B cell (primary cell): ENCODE measurements around the gene EPN2. TPM values are rescaled to one million over a fixed set of nuclear protein-coding genes. Genes with fewer than 3 reads are reported as not detected.

Experiments
- ATAC-seq: fragments of 200-7000 bp; cut with Tn5 transposase; one replicate; pipeline ENCODE4 v1.10.0; 2021; ENCODE audit warnings: low read depth, mild to moderate bottlenecking, moderate number of reproducible peaks, moderate library complexity
- CTCF ChIA-PET: fragments of 350-600 bp; sonication (Branson Sonifier 250); formaldehyde crosslinking; loops from one replicate; lab custom pipeline; 2021; ENCODE audit warnings: antibody characterized with exemption, inconsistent platforms; lab: Charles Lee
- POLR2A ChIA-PET: fragments of 350-600 bp; sonication (Branson Sonifier 250); formaldehyde crosslinking; loops from one replicate; lab custom pipeline; 2021; ENCODE audit warnings: antibody characterized with exemption; lab: Charles Lee
- DNase-seq: peaks from one replicate; pipeline ENCODE4 v3.0.0; 2013
- H2AFZ ChIP-seq: 2 replicates; pipeline ENCODE4 v1.6.1; 2012; ENCODE audit warnings: mild to moderate bottlenecking, low read depth, low read length; ENCODE audit not compliant: insufficient read depth, poor library complexity, severe bottlenecking
- H3K27ac ChIP-seq, 2 donors: 1 replicate in 1 of 2; 2 replicates in 1 of 2; pipeline ENCODE4 v1.5.1; 2012 to 2013; ENCODE audit warnings: low read length in 2 of 2, mild to moderate bottlenecking in 2 of 2, moderate library complexity in 1 of 2
- H3K27me3 ChIP-seq, 4 experiments: fragments of 200-600 bp in 1 of 4; sonication (generic) in 1 of 4; replicated peaks in 1 of 4; 1 replicate in 2 of 4; 2 replicates in 2 of 4; pipeline versions ENCODE4 v1.6.1 to v1.7.0; 2013 to 2016; ENCODE audit warnings: low read length in 3 of 4, mild to moderate bottlenecking in 2 of 4, mixed read lengths in 1 of 4, moderate library complexity in 1 of 4; ENCODE audit not compliant: insufficient read depth in 4 of 4, control insufficient read depth in 3 of 4; ENCODE audit errors: control extremely low read depth in 1 of 4
- H3K36me3 ChIP-seq, 2 experiments: replicated peaks in 1 of 2; 1 replicate in 1 of 2; 2 replicates in 1 of 2; pipeline versions ENCODE4 v1.6.1 to v1.7.1; 2013; ENCODE audit warnings: low read length in 1 of 2; ENCODE audit not compliant: insufficient read depth in 2 of 2, control insufficient read depth in 1 of 2; ENCODE audit errors: control extremely low read depth in 1 of 2, extremely low read depth in 1 of 2
- H3K4me1 ChIP-seq, 2 donors: fragments of 200-600 bp in 1 of 2; sonication (generic) in 1 of 2; 1 replicate in 1 of 2; 2 replicates in 1 of 2; pipeline versions ENCODE4 v1.5.1 to v1.6.1; 2013 to 2017; ENCODE audit warnings: low read length in 2 of 2; ENCODE audit not compliant: control insufficient read depth in 2 of 2, insufficient read depth in 2 of 2
- H3K4me2 ChIP-seq: replicated peaks from 2 replicates; pipeline ENCODE3; 2012; ENCODE audit warnings: mild to moderate bottlenecking, low read depth, low read length; ENCODE audit not compliant: poor library complexity, severe bottlenecking
- H3K4me3 ChIP-seq, 5 experiments: fragments of 200-600 bp in 1 of 5; sonication (generic) in 1 of 5; 1 replicate in 3 of 5; 2 replicates in 2 of 5; pipeline versions ENCODE4 v1.5.1 to v1.7.0; 2011 to 2016; ENCODE audit warnings: low read length in 4 of 5, mild to moderate bottlenecking in 4 of 5, low read depth in 2 of 5, control low read depth in 1 of 5, moderate library complexity in 1 of 5; ENCODE audit not compliant: insufficient read depth in 1 of 5; ENCODE audit errors: control extremely low read depth in 1 of 5, extremely low read depth in 1 of 5
- H3K79me2 ChIP-seq: fragments of 200-600 bp; sonication (generic); one replicate; pipeline ENCODE4 v1.6.0; 2016; ENCODE audit warnings: low read length; ENCODE audit not compliant: control insufficient read depth, insufficient read depth
- H3K9ac ChIP-seq: fragments of 200-600 bp; sonication (generic); 2 replicates; pipeline ENCODE4 v1.6.1; 2017; ENCODE audit warnings: mild to moderate bottlenecking, low read length, moderate library complexity
- H3K9me3 ChIP-seq, 3 donors: one replicate each; pipeline versions ENCODE4 v1.6.1 to v1.7.1; 2013; ENCODE audit warnings: low read length in 2 of 3; ENCODE audit not compliant: control insufficient read depth in 2 of 3, insufficient read depth in 1 of 3; ENCODE audit errors: control extremely low read depth in 1 of 3
- H4K20me1 ChIP-seq: 2 replicates; pipeline ENCODE4 v1.6.0; 2012; ENCODE audit warnings: mild to moderate bottlenecking, low read length; ENCODE audit not compliant: insufficient read depth, control insufficient read depth, poor library complexity, severe bottlenecking
- H3K27ac Mint-ChIP-seq: one replicate; pipeline ENCODE4 v1.8.0; 2021; ENCODE audit warnings: mixed read lengths
- H3K27me3 Mint-ChIP-seq: one replicate; pipeline ENCODE4 v1.8.0; 2021; ENCODE audit warnings: mixed read lengths
- H3K4me1 Mint-ChIP-seq: one replicate; pipeline ENCODE4 v1.8.0; 2021; ENCODE audit warnings: mixed read lengths
- H3K4me3 Mint-ChIP-seq: one replicate; pipeline ENCODE4 v1.8.0; 2021; ENCODE audit warnings: mixed read lengths
- H3K9me3 Mint-ChIP-seq: one replicate; pipeline ENCODE4 v1.8.0; 2022; ENCODE audit warnings: mixed read lengths; ENCODE audit not compliant: insufficient read depth
- CTCF ChIP-seq: fragments of 200-600 bp; IDR thresholded peaks from one replicate; pipeline ENCODE4 v1.8.0; 2022; ENCODE audit warnings: antibody characterized with exemption, mild to moderate bottlenecking
- EZH2 ChIP-seq: IDR thresholded peaks from 2 replicates; pipeline ENCODE4 v1.6.1; 2012; ENCODE audit warnings: borderline replicate concordance, low read depth, mild to moderate bottlenecking, moderate library complexity, low read length; ENCODE audit not compliant: insufficient read depth, poor library complexity, severe bottlenecking
- WGBS: methylation state at CpG from one replicate; pipeline ENCODE4 v1.1.5; 2013; ENCODE audit warnings: missing lambda C conversion rate; ENCODE audit not compliant: insufficient coverage; 5-methylcytosine and 5-hydroxymethylcytosine counted together
- intact Hi-C: fragments of 100-400 bp; cut with micrococcal nuclease; formaldehyde crosslinking; loops from one replicate; pipeline ENCODE4 v1.10.0; 2022
- polyA plus RNA-seq: library from polyadenylated mRNA; depleted of rRNA; stranded (reverse); fragments of >200 nt; gene quantifications from 2 replicates; pipeline ENCODE4 v1.2.3, GENCODE V29; 2012
- total RNA-seq, 2 donors: library from RNA; stranded (reverse); fragments of 120-200 nt in 1 of 2; gene quantifications; 1 replicate in 1 of 2; 2 replicates in 1 of 2; pipeline versions ENCODE4 v1.2.3 to v1.2.4, GENCODE V29; 2013 to 2022

EPN2 gene
- total and polyA plus RNA-seq, 2 donors (not counting 1 experiment from before 2014, with no cell fraction given): 15.7 to 35.6 TPM

- peak overlapping the region; percentile 2 for H3K27ac Mint-ChIP-seq
- H2AFZ ChIP-seq: no peak overlapping the region
- peak overlapping the region; percentile 98 for H3K4me3 Mint-ChIP-seq
- intact Hi-C loops: no loop called here
- ATAC-seq (no peak), DNase-seq (no peak)
- 77% methylated on average over 3 of the region's 6 CpGs for WGBS
- H3K4me1 ChIP-seq: peaks cover 7 to 15% of the 10 kb centered on the region in 2 donors
- H3K4me1 Mint-ChIP-seq: peaks cover 14% of the 10 kb centered on the region
- H3K9me3 ChIP-seq: no peaks in the 10 kb centered on the region
- H3K36me3 ChIP-seq: no peaks in the 10 kb centered on the region
- H3K9me3 Mint-ChIP-seq: no peaks in the 10 kb centered on the region
- TF ChIP-seq EZH2 (no peak), CTCF (no peak)
- H3K27ac ChIP-seq: no peak overlapping the region
- no peak overlapping the region for H3K4me3 ChIP-seq
- H3K27me3 Mint-ChIP-seq: peaks cover 13% of the 10 kb centered on the region
- H3K79me2 ChIP-seq: no peaks in the 10 kb centered on the region
- ChIA-PET POLR2A (interaction anchor here (2.2 kb wide), 1 partner anchor 17 kb away, joined by 30 read pairs; the partner anchor contains the start of gene MAPK7), CTCF (interaction anchor here (2.5 to 6.5 kb wide), 4 partner anchors 17 to 404 kb away, joined by 22 to 133 read pairs (median 112); partner anchors contain the start of gene MAPK7)
- H3K9ac ChIP-seq: no peak overlapping the region
- no peaks in the 10 kb centered on the region for H4K20me1 ChIP-seq
- peaks cover 0 to 8% (median 0%) of the 10 kb centered on the region in 4 experiments for H3K27me3 ChIP-seq
- H3K4me2 ChIP-seq: no peak overlapping the region
Observed at GRCh38 chr17:19361326-19361725, 124.2 kb downstream of the EPN2 start.

- no peaks in the 10 kb centered on the region for H4K20me1 ChIP-seq
- peak overlapping the region; percentile 89 for H3K9ac ChIP-seq
- peak overlapping the region; percentile 100 for H3K4me2 ChIP-seq
- H3K27ac ChIP-seq: peak overlapping the region in 1 of 2 donors; percentile 82
- TF ChIP-seq CTCF (no peak), EZH2 (no peak)
- POLR2A ChIA-PET: interaction anchor here (1.1 to 2.2 kb wide), 3 partner anchors 16 to 56 kb away, joined by 3 to 30 read pairs (median 4); partner anchors contain the start of gene MAPK7
- H3K79me2 ChIP-seq: no peaks in the 10 kb centered on the region
- CTCF ChIA-PET: interaction anchor here (1.8 to 6.5 kb wide), 6 partner anchors 9 to 403 kb away, joined by 5 to 133 read pairs (median 66); partner anchors contain the start of gene MAPK7
- no peak overlapping the region for H3K27ac Mint-ChIP-seq
- H3K9me3 Mint-ChIP-seq: no peaks in the 10 kb centered on the region
- peaks cover 13% of the 10 kb centered on the region for H3K27me3 Mint-ChIP-seq
- peaks cover 7 to 15% of the 10 kb centered on the region in 2 donors for H3K4me1 ChIP-seq
- intact Hi-C loops: loop anchor here (1.0 to 2.0 kb wide), 7 partner anchors 16 to 286 kb away; partner anchors contain the start of genes ALDH3A2 and MAPK7
- H3K9me3 ChIP-seq: no peaks in the 10 kb centered on the region
- H3K27me3 ChIP-seq: peaks cover 0 to 8% (median 0%) of the 10 kb centered on the region in 4 experiments
- peak overlapping the region; percentile 96 for H2AFZ ChIP-seq
- WGBS: 34% methylated on average over 14 of the region's 16 CpGs
- H3K4me3 Mint-ChIP-seq: peak overlapping the region; percentile 98
- ATAC-seq (no peak), DNase-seq (no peak)
- H3K36me3 ChIP-seq: no peaks in the 10 kb centered on the region
- peak overlapping the region in 4 of 5 experiments; percentile 65 to 84 (median 72) for H3K4me3 ChIP-seq
- H3K4me1 Mint-ChIP-seq: peaks cover 18% of the 10 kb centered on the region
Observed at GRCh38 chr17:19361944-19362276, 124.7 kb downstream of the EPN2 start.
